H1 (cell line): Measurements from ENCODE around the gene FRMD4A. TPM values are rescaled to one million over a fixed set of nuclear protein-coding genes. Genes with fewer than 3 reads are reported as not detected.
A peak's percentile ranks its signal among the peaks of the same experiment; 100 is the strongest.

Experiments used
- CTCF ChIA-PET: fragments of 300-600 bp; sonication (Branson Sonifier 250); formaldehyde crosslinking; loops from one replicate; lab custom pipeline; 2021; ENCODE audit not compliant: partially characterized antibody; lab: Charles Lee
- POLR2A ChIA-PET: fragments of 300-600 bp; sonication (Branson Sonifier 250); formaldehyde crosslinking; loops from one replicate; lab custom pipeline; 2021; ENCODE audit warnings: inconsistent platforms; ENCODE audit not compliant: partially characterized antibody; lab: Charles Lee
- DNase-seq, 2 experiments: peaks; one replicate each; pipeline versions ENCODE4 v3.0.0 to v3.0.0-alpha.2; 2010 to 2022; ENCODE audit warnings: low spot score in 2 of 2, low read depth in 1 of 2, mixed read lengths in 1 of 2
- FAIRE-seq: peaks from 2 replicates; lab custom pipeline; 2011; peaks lifted over from hg19 to GRCh38; lab: Jason Lieb, UNC
- H2AFZ ChIP-seq: 2 replicates; pipeline ENCODE4 v1.8.1; 2012; ENCODE audit warnings: low read length, inconsistent platforms
- H2AK5ac ChIP-seq: 2 replicates; pipeline ENCODE4 v1.6.1; 2013; ENCODE audit warnings: low read depth, low read length
- H2BK120ac ChIP-seq: replicated peaks from 2 replicates; pipeline ENCODE3; 2013; ENCODE audit warnings: low read depth, low read length, inconsistent platforms
- H2BK12ac ChIP-seq: 2 replicates; pipeline ENCODE4 v1.6.1; 2013; ENCODE audit warnings: low read depth, low read length
- H2BK15ac ChIP-seq: 2 replicates; pipeline ENCODE4 v1.6.1; 2013; ENCODE audit warnings: low read length
- H2BK20ac ChIP-seq: 2 replicates; pipeline ENCODE4 v1.6.1; 2013; ENCODE audit warnings: low read length
- H2BK5ac ChIP-seq: 2 replicates; pipeline ENCODE4 v1.6.1; 2013; ENCODE audit warnings: low read depth, low read length
- H3K14ac ChIP-seq: 2 replicates; pipeline ENCODE4 v1.6.1; 2013; ENCODE audit warnings: inconsistent platforms; ENCODE audit not compliant: insufficient read length
- H3K18ac ChIP-seq: 2 replicates; pipeline ENCODE4 v1.6.1; 2013; ENCODE audit warnings: low read length; ENCODE audit errors: extremely low read depth
- H3K23ac ChIP-seq: 2 replicates; pipeline ENCODE4 v1.6.1; 2013; ENCODE audit warnings: inconsistent platforms; ENCODE audit not compliant: insufficient read length
- H3K23me2 ChIP-seq: 2 replicates; pipeline ENCODE4 v1.6.1; 2013; ENCODE audit warnings: low read depth, low read length
- H3K27ac ChIP-seq: 2 replicates; pipeline ENCODE4 v1.6.1; 2011; ENCODE audit warnings: low read depth, low read length, inconsistent platforms
- H3K27me3 ChIP-seq, 4 experiments: replicated peaks in 1 of 4; 1 replicate in 1 of 4; 2 replicates in 3 of 4; pipeline versions ENCODE4 v1.6.1 to v1.8.1; 2011 to 2013; ENCODE audit warnings: low read length in 3 of 4, mild to moderate bottlenecking in 3 of 4, inconsistent platforms in 2 of 4, mixed read lengths in 2 of 4, moderate library complexity in 1 of 4; ENCODE audit not compliant: control insufficient read depth in 3 of 4, insufficient read depth in 3 of 4; ENCODE audit errors: extremely low read depth in 1 of 4
- H3K36me3 ChIP-seq, 4 experiments: 2 replicates each; pipeline versions ENCODE4 v1.6.1 to v1.8.1; 2011 to 2013; ENCODE audit warnings: mild to moderate bottlenecking in 4 of 4, low read length in 3 of 4, moderate library complexity in 2 of 4, control low read depth in 1 of 4, inconsistent platforms in 1 of 4; ENCODE audit not compliant: insufficient read depth in 4 of 4, control insufficient read depth in 2 of 4
- H3K4ac ChIP-seq: replicated peaks from 2 replicates; pipeline ENCODE3; 2013; ENCODE audit warnings: low read length, low read depth, mixed read lengths, inconsistent platforms; ENCODE audit not compliant: insufficient read length
- H3K4me1 ChIP-seq, 4 experiments: replicated peaks in 1 of 4; 1 replicate in 1 of 4; 2 replicates in 3 of 4; pipeline versions ENCODE4 v1.6.1 to v1.8.1; 2011 to 2013; ENCODE audit warnings: low read length in 3 of 4, inconsistent platforms in 2 of 4, mixed read lengths in 1 of 4; ENCODE audit not compliant: insufficient read depth in 4 of 4, control insufficient read depth in 3 of 4
- H3K4me2 ChIP-seq, 2 experiments: 2 replicates each; pipeline versions ENCODE4 v1.6.1 to v1.8.1; 2011 to 2013; ENCODE audit warnings: low read depth in 2 of 2, low read length in 2 of 2, control low read depth in 1 of 2, inconsistent platforms in 1 of 2, mild to moderate bottlenecking in 1 of 2; ENCODE audit not compliant: insufficient read depth in 1 of 2
- H3K4me3 ChIP-seq, 4 experiments: fragments of 200-600, 300-600 bp in 1 of 4; sonication (generic), shearing (Covaris generic), sonication (Bioruptor Twin) in 1 of 4; 2 replicates each; pipeline versions ENCODE4 v1.5.1 to v1.8.1; 2011 to 2016; ENCODE audit warnings: low read length in 4 of 4, low read depth in 3 of 4, control low read depth in 2 of 4, inconsistent platforms in 2 of 4, mild to moderate bottlenecking in 2 of 4, mixed read lengths in 1 of 4, moderate library complexity in 1 of 4; ENCODE audit not compliant: insufficient read depth in 2 of 4; ENCODE audit errors: extremely low read depth in 1 of 4
- H3K56ac ChIP-seq: replicated peaks from 2 replicates; pipeline ENCODE3; 2013; ENCODE audit warnings: low read depth, mild to moderate bottlenecking, mixed read lengths, low read length, inconsistent platforms; ENCODE audit not compliant: insufficient read length
- H3K79me1 ChIP-seq: 2 replicates; pipeline ENCODE4 v1.6.1; 2013; ENCODE audit warnings: low read depth, low read length, control low read depth
- H3K79me2 ChIP-seq, 2 experiments: 2 replicates each; pipeline versions ENCODE4 v1.6.1 to v1.8.1; 2012 to 2013; ENCODE audit warnings: low read length in 2 of 2, mild to moderate bottlenecking in 2 of 2, inconsistent platforms in 1 of 2; ENCODE audit not compliant: insufficient read depth in 2 of 2, control insufficient read depth in 1 of 2
- H3K9ac ChIP-seq, 4 experiments: replicated peaks in 1 of 4; 1 replicate in 1 of 4; 2 replicates in 3 of 4; pipeline versions ENCODE4 v1.6.1 to v1.8.1; 2011 to 2013; ENCODE audit warnings: low read depth in 3 of 4, low read length in 3 of 4, control low read depth in 2 of 4, mild to moderate bottlenecking in 2 of 4, moderate library complexity in 2 of 4, inconsistent platforms in 1 of 4; ENCODE audit errors: extremely low read depth in 1 of 4
- H3K9me3 ChIP-seq, 2 experiments: 2 replicates each; pipeline versions ENCODE4 v1.6.1 to v1.8.1; 2012 to 2013; ENCODE audit warnings: mild to moderate bottlenecking in 2 of 2, moderate library complexity in 2 of 2, control low read depth in 1 of 2, inconsistent platforms in 1 of 2, low read depth in 1 of 2, low read length in 1 of 2, mixed read lengths in 1 of 2; ENCODE audit not compliant: insufficient read depth in 2 of 2
- H4K20me1 ChIP-seq, 2 experiments: replicated peaks in 1 of 2; 2 replicates each; pipeline versions ENCODE3 to v1.8.1; 2011 to 2013; ENCODE audit warnings: inconsistent platforms in 2 of 2, low read length in 2 of 2, mild to moderate bottlenecking in 1 of 2; ENCODE audit not compliant: insufficient read depth in 2 of 2, control insufficient read depth in 1 of 2
- H4K5ac ChIP-seq: 2 replicates; pipeline ENCODE4 v1.6.1; 2013; ENCODE audit warnings: low read length, low read depth, mixed read lengths, inconsistent platforms; ENCODE audit not compliant: insufficient read length
- H4K8ac ChIP-seq: 2 replicates; pipeline ENCODE4 v1.8.0; 2013; ENCODE audit warnings: mild to moderate bottlenecking, moderate library complexity, low read length, inconsistent platforms; ENCODE audit not compliant: insufficient read depth; ENCODE audit errors: extremely low read depth
- H4K91ac ChIP-seq: replicated peaks from 2 replicates; pipeline ENCODE3; 2013; ENCODE audit warnings: low read length, mixed read lengths, inconsistent platforms; ENCODE audit not compliant: insufficient read length
- RBBP5 ChIP-seq: IDR thresholded peaks from 2 replicates; pipeline ENCODE4 v1.7.1; 2012; ENCODE audit warnings: low read depth, mild to moderate bottlenecking, inconsistent platforms, low read length, moderate library complexity, borderline replicate concordance
- WGBS, 2 experiments: shearing (Covaris generic) in 1 of 2; methylation state at CpG; one replicate each; pipeline versions ENCODE4 v1.1.6 to v1.1.7; 2013 to 2015; ENCODE audit warnings: low lambda C conversion rate in 2 of 2, mixed read lengths in 2 of 2, inconsistent platforms in 1 of 2, low coverage in 1 of 2, missing lambda C conversion rate in 1 of 2; ENCODE audit not compliant: insufficient replicate concordance in 2 of 2, insufficient coverage in 1 of 2, insufficient read length in 1 of 2; ENCODE audit errors: extremely low coverage in 1 of 2, missing lambda C conversion rate in 1 of 2; 5-methylcytosine and 5-hydroxymethylcytosine counted together
- polyA plus RNA-seq, 7 experiments: library from polyadenylated mRNA; depleted of rRNA in 3 of 7; stranded (reverse) in 5 of 7; unstranded in 2 of 7; fragments of >200 nt in 5 of 7; fragments of 200-250 nt in 2 of 7; gene quantifications; 1 replicate in 5 of 7; 2 replicates in 1 of 7; 4 replicates in 1 of 7; pipeline versions ENCODE4 v1.2.1 to v1.2.3, GENCODE V29; 2011 to 2013; ENCODE audit warnings: missing spikeins in 2 of 7, mixed read lengths in 2 of 7
- total RNA-seq: library from RNA; stranded (reverse); fragmentation: NEBNext Ultra II Directional; extraction: Animal tissue kit (Norgen Biotek cat#: 25700); gene quantifications from 2 replicates; pipeline ENCODE4 v1.2.1, GENCODE V29; 2021

FRMD4A gene
- total and polyA plus RNA-seq, 2 of the 8 experiments (the other 6 are each of a cell fraction or from before 2014, with no cell fraction given): 38.6 to 39.6 TPM

- FAIRE-seq (no peak), DNase-seq (no peak)
- H3K56ac ChIP-seq: no peak overlapping the region
- H3K27me3 ChIP-seq: no peaks in the 10 kb centered on the region
- H3K4ac ChIP-seq: no peak overlapping the region
- no peak overlapping the region for H3K4me2 ChIP-seq
- H2BK12ac ChIP-seq: no peak overlapping the region
- no peak overlapping the region for H3K9ac ChIP-seq
- POLR2A ChIA-PET: no interaction called here
- peaks cover 3 to 27% (median 15%) of the 10 kb centered on the region in 4 experiments for H3K36me3 ChIP-seq
- H4K8ac ChIP-seq: no peak overlapping the region
- peaks cover 0 to 4% (median under 1%) of the 10 kb centered on the region in 4 experiments; a peak in 3 of 7 replicates for H3K4me1 ChIP-seq
- CTCF ChIA-PET: no interaction called here
- H4K5ac ChIP-seq: no peak overlapping the region
- H2AK5ac ChIP-seq: no peak overlapping the region
- no peak overlapping the region for H2BK15ac ChIP-seq
- no peak overlapping the region for H2AFZ ChIP-seq
- no peak overlapping the region for H3K18ac ChIP-seq
- H2BK20ac ChIP-seq: no peak overlapping the region
- H3K9me3 ChIP-seq: no peaks in the 10 kb centered on the region
- H3K14ac ChIP-seq: no peak overlapping the region
- no peaks in the 10 kb centered on the region for H4K20me1 ChIP-seq
- H3K4me3 ChIP-seq: no peak overlapping the region
- 92% methylated on average over 11 of the region's 13 CpGs; no CpG with 5 or more reads in 1 of the 2 experiments for WGBS, 2 experiments
- H2BK5ac ChIP-seq: peak overlapping the region; percentile 32
- no peaks in the 10 kb centered on the region for H3K79me2 ChIP-seq
- H3K23ac ChIP-seq: no peak overlapping the region
- H3K23me2 ChIP-seq: no peaks in the 10 kb centered on the region
- no peak overlapping the region for H2BK120ac ChIP-seq
- H3K79me1 ChIP-seq: no peaks in the 10 kb centered on the region
- no peak overlapping the region for H4K91ac ChIP-seq
- no peak overlapping the region for H3K27ac ChIP-seq
- no peak for TF ChIP-seq RBBP5
Observed at GRCh38 chr10:13695588-13695987, 635.1 kb downstream of the FRMD4A start.
